ENCODE measurements around the gene ZNF646. TPM values are rescaled to one million over a fixed set of nuclear protein-coding genes. Genes with fewer than 3 reads are reported as not detected.

Gene ZNF646
- total RNA-seq, 2 experiments from 2014 or later = 19.8 to 20.3 TPM

DNA sequence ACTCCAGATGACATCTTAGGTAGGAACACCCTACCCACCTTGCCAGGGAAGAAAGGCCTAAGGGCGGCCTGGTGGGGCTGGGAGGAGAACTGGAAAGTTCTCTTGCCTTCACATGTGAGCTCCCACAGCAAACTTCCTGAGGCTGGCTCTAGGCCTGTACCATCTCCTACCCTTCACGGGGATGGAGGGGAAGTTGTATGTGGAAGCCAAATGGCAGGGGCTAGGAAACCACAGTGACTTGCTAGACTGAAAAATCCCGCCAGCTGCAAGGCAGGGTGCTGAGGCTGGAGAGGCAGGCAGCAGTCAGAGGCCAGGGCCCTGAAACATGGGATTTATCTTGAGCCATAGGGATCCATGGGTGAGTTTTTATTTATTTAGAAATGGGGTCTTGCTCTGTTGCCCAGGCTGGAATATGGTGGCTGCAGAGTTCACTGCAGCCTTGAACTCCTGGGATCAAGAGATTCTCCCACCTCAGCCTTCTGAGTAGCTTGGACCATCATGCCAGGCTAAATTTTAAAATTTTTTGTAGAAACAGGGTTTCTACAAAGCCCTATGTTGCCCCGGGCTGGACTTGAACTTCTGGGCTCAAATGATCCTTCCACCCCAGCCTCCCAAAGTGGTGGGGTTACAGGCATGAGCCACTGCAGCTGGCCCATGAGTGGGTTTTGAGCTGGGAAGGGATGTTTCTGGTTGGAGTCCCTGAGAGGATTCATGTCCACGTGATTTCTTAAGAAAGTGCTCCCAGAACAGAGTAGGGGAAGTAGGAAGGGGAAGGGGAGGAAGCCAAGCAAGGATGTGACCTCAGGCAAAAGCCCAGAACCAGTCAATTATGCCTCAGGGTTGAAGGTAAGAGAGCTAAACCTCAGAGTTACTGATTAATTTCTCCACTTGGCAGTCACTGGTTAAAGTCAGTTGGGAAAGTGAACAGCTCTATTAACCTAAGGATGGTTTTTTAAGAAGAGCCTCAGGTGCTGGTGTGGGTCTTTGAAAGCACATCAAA, 39.2 kb downstream of the ZNF646 start:
- POLR2A ChIA-PET = interaction anchor here (0.6 kb wide), 1 partner anchor 41 kb away, joined by 3 read pairs; no protein-coding TSS in a partner anchor
- CTCF ChIA-PET = no interaction called here

DNA sequence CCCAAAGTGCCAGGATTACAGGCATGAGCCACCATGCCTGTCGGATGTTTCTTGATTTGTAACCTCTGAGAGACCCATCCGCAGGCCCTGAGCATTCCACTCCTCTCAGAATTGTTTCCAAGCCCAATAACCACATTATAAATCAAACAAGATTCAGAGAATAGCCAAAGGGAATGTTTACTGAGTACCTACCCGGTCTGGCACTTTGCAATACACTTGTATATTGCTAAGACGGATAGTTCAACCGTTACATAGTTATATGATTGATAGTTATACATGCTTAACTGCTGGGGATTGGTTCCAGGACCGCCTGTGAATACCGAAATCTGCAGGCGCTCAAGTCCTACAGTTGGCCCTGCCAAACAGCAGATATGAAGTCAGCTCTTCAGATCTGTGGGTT, 40.2 kb downstream of the ZNF646 start:
- ChIA-PET POLR2A (interaction anchor here (0.6 to 1.1 kb wide), 3 partner anchors 20 to 156 kb away, joined by 3 to 7 read pairs (median 3); no protein-coding TSS in a partner anchor), CTCF (no interaction called here)

DNA sequence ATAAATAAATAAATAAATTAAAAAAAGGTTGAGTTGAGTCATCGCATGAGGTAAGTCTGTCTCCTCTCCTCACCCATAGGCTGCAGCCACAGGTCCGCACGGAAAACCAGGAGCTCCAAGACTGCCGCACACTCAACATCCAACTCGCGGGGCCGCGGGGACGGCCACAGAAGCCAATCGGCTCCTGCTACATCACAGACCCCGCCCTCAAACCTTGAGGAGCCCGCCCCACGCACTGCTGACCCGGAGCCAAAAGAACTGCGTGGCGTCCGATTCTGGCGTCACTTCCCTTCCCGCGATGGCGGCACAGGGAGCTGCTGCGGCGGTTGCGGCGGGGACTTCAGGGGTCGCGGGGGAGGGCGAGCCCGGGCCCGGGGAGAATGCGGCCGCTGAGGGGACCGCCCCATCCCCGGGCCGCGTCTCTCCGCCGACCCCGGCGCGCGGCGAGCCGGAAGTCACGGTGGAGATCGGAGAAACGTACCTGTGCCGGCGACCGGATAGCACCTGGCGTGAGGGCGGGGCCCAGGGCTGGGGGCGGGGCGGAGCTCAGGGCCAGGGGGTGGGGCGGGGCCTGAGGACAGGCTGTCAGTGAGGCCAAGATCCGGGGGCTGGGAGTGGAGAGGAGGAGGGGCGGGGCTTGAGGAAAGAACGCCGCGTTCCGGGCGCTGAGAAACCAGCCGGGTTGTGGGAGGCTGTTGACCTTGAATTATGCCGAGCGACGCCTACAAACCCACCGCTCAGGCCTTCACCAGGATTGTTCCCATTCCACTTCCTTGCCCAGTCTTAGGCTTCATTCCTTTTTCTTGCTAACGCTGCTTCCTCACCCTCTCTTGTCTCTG, 43.4 kb downstream of the ZNF646 start, which contains the start of gene KAT8:
Gene KAT8 (plus strand): TSS at position 281 of the 839 bp plus-strand sequence. CDS start 18 bp downstream, at position 299.
- CTCF ChIA-PET = interaction anchor here (1.3 to 2.0 kb wide), 2 partner anchors 24 to 132 kb away, joined by 5 to 8 read pairs; partner anchors contain the start of gene HSD3B7
- POLR2A ChIA-PET = interaction anchor here (0.5 to 3.2 kb wide), 9 partner anchors 9 to 84 kb away, joined by 3 to 27 read pairs (median 4); partner anchors contain the start of genes BCKDK, FUS, STX4 and ZNF646

GRCh38 chr16:31118223-31119155, 44.3 kb downstream of the ZNF646 start:
- CTCF ChIA-PET = interaction anchor here (1.3 to 4.8 kb wide), 3 partner anchors 23 to 133 kb away, joined by 5 to 18 read pairs (median 8); partner anchors contain the start of gene HSD3B7

DNA sequence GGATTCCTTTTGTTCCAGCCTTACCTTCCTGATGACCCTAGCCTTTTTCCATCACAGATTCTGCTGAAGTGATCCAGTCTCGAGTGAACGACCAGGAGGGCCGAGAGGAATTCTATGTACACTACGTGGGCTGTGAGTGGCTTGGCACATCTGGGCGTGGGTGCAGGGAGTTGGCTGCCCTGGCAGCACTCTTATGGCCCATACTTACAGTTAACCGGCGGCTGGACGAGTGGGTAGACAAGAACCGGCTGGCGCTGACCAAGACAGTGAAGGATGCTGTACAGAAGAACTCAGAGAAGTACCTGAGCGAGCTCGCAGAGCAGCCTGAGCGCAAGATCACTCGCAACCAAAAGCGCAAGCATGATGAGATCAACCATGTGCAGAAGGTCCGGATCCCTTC, 45.9 kb downstream of the ZNF646 start:
- CTCF ChIA-PET = interaction anchor here (0.6 to 4.8 kb wide), 3 partner anchors 22 to 320 kb away, joined by 3 to 18 read pairs (median 3); no protein-coding TSS in a partner anchor
- POLR2A ChIA-PET = interaction anchor here (1.2 kb wide), 1 partner anchor 22 kb away, joined by 3 read pairs; no protein-coding TSS in a partner anchor

More at GRCh38 chr16:31118223-31119155, 44.3 kb downstream of the ZNF646 start:
- POLR2A ChIA-PET = interaction anchor here (0.6 to 3.2 kb wide), 9 partner anchors 9 to 341 kb away, joined by 3 to 27 read pairs (median 4); partner anchors contain the start of genes ARMC5, BCKDK and FUS

DNA sequence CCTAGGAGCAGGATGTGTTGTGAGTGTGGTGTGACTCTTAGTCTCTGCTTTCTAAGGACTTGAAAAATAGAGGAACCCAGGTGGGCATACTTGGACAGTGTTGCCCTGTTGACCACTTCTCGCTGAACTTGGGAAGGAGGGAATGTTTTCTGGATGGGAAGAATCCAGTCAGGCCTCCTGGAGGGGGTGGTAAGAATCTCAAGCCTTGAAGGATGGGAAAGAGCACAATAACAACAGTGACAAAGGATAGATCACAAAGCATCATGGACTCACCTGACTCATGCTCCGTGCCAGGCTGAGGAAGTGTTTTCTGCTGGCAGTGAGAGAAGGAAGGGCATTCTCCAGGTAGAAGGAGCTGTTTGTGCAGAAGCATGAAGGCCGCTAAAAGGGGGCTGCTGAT, 51.6 kb downstream of the ZNF646 start:
- ChIA-PET POLR2A (no interaction called here), CTCF (interaction anchor here (1.2 kb wide), 1 partner anchor 11 kb away, joined by 4 read pairs; no protein-coding TSS in a partner anchor)

DNA sequence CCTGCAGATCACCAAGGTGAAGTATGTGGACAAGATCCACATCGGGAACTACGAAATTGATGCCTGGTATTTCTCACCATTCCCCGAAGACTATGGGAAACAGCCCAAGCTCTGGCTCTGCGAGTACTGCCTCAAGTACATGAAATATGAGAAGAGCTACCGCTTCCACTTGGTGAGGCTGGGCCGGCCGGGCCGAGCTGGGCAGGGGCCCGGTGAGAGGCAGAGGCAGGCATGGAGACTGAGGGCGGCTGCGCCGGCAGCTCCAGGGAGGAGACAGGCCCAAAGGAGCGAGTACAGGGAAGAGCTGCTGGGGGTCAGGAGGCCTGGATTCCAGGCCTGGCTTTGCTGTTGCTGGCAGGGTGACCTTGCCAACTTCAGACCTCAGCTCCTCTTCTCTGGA, 53.0 kb downstream of the ZNF646 start:
- POLR2A ChIA-PET = interaction anchor here (0.5 kb wide), 1 partner anchor 8 kb away, joined by 6 read pairs; no protein-coding TSS in a partner anchor
- CTCF ChIA-PET = no interaction called here

DNA sequence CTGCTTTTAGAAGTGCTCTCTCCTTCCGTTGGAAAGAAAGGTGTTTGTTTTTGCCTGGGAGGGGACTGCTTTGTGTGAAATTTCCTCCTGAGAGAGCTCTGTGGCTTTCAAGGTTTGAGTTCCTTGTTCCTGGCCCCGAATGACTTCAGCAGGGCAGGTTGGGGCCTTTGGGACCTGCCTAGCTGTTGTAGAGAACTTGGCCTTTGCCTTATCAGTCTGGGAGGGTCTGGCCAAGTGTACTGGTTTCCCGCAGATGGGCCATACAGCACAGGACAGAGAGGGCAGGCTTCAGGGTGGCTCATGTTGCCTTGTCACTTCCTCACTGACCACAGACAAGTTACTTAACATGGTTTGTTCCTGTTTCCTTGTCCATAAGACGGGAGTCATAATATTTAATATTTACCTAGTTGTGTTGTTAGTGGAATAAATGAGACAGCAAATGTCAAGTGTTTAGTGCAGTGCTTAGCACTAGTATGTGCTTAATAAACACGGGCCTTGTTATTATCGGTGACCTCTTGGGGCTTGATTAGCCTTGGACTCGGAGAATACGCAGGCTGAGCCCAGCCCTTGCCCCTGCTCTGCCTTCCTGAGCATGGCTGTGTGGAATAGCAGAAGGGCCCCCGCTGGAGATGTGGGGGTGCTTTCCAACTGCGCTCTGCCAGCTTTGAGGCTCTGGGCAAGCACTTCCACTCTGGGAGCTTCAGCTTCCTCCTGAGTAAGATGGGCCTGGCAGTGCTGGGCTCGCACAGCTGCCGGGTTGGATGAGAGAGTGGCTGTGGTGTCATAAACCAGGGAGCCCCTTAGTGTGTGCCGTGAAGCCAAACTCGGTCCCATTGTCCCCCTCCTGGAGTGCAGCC, 54.7 kb downstream of the ZNF646 start:
- POLR2A ChIA-PET = interaction anchor here (0.5 kb wide), 1 partner anchor 80 kb away, joined by 7 read pairs; no protein-coding TSS in a partner anchor
- CTCF ChIA-PET = no interaction called here

DNA sequence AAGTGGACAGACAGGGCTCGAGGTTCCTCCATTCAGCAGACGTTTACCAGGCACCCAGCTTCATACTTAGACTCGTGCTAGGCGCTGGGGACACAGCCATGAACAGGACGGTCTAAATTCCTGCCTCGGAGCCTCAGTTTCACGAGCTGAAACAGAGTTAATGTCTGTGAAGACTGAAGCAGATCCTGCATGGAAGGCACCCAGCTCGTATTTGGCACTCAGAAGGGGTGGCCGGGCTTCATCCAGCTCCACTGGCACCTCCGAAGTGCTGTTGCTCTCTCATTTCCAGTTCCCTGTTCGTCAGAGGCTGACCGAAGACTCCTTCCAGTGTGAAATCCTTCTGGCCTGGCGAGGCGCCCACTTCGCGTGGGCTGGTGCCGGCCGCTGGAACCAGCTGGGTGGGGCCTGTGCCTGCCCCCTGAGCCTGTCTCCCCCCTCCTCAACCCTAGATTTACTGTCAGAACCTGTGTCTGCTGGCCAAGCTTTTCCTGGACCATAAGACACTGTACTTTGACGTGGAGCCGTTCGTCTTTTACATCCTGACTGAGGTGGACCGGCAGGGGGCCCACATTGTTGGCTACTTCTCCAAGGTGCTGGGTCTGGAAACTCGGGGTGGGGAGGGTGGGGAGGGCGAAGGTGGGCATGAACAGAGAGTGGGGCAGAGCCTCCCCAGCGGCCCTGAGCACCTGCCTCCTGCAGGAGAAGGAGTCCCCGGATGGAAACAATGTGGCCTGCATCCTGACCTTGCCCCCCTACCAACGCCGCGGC, 55.5 kb downstream of the ZNF646 start:
- ChIA-PET POLR2A (no interaction called here), CTCF (no interaction called here)

- ChIA-PET POLR2A (interaction anchor here (0.8 kb wide), 1 partner anchor 13 kb away, joined by 3 read pairs; the partner anchor contains the start of gene KAT8), CTCF (no interaction called here)
These were observed 56.2 kb downstream of the ZNF646 start for GRCh38 chr16:31130336-31130891.

DNA sequence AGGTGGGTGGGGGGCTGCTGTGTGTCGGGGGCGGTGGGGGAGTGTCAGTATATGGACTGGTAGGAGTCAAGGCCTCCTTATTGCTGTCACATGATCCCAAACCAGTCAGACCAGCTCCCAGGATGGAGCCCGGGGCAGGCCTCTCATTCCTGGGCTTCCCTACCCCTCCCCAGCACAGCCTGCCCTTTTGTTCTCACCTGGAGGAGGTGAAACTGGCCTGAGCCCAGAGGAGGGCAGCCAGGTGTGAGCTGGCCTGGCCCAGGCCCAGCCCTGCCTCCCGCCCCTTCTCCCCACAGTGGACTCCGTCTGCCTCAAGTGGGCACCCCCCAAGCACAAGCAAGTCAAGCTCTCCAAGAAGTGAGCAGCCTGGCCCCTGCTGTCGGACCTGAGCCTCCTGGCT, 56.7 kb downstream of the ZNF646 start:
- ChIA-PET CTCF (no interaction called here), POLR2A (interaction anchor here (0.8 kb wide), 1 partner anchor 13 kb away, joined by 3 read pairs; the partner anchor contains the start of gene KAT8)

- ChIA-PET CTCF (no interaction called here), POLR2A (no interaction called here)
These were observed 57.2 kb downstream of the ZNF646 start for GRCh38 chr16:31131416-31131815.

GRCh38 chr16:31131841-31132271, 57.6 kb downstream of the ZNF646 start:
- CTCF ChIA-PET = no interaction called here
- POLR2A ChIA-PET = no interaction called here

DNA sequence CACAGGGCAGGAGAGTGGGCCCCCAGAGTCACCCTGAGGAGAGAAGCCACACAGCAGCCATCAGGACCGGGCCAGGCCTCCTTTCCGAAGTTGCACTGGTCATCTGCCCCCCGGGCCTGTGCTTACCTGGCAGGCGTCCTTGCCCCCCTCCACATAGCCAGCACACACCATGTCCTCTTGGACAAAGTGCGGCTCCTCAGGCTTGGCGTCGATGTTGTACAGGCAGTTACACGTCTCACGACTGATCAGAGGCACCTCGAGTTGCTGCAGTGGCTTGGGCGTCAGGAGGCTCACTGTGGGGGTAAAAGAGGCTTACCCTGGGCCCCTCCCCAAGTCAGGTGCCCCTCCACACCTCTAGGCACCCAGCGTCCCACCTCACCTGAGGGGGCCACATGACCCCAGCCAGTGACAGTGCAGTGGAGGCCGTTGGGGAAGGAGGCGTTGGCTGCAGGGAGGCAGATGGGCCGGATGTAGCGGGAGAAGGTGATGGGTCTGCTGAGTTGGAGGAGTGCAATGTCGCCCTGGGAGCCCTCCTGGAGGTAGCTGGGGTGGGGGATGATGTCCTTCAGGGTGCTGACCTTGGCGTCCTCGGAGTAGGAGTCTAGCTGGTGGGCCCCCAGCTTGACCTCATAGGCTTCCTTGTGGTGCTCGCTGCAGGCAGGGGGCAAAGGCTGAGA, 58.2 kb downstream of the ZNF646 start:
- ChIA-PET POLR2A (no interaction called here), CTCF (interaction anchor here (1.4 kb wide), 1 partner anchor 9 kb away, joined by 4 read pairs; no protein-coding TSS in a partner anchor)

DNA sequence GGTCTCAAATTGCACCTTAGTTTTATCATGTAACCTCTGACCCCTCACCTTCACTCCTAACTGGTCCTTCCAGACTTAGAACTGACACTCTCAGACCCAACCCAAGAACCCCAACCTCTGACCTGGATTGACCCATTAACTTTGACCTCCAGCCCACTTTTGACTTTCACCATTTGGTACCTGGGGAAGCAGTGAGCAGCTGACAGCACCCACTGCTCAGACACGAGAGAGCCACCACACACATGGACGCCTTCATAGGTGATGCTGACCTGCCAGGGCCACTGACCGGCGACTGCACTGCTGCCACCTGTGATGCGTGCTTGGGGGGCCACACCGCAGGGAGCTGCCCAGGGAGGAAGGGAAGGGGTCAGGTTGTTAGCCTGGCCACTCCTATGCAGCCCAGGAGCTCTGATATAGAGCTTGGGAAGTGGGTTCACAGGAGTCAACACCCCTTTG, 58.9 kb downstream of the ZNF646 start:
- ChIA-PET CTCF (interaction anchor here (1.4 kb wide), 1 partner anchor 9 kb away, joined by 4 read pairs; no protein-coding TSS in a partner anchor), POLR2A (no interaction called here)
